ENCODE data around the gene CECR2.

GRCh38 chr22:17569971-17570511, 200.8 kb downstream of the CECR2 start:
- no peak for TF ChIP-seq TAF1 (IDR thresholded peaks at IDR 0.05; ENCODE audit: low read depth, low read length)
- TF ChIP-seq POU2F2 (IDR thresholded peaks at IDR 0.05; ENCODE audit: low read depth, low read length): no peak
